OCI-LY1 (cell line): Measurements from ENCODE around the gene GPRIN1.

Experiments used
- H2AFZ ChIP-seq: fragments of 200-600 bp; sonication (generic), shearing (Covaris generic); 2 replicates; pipeline ENCODE4 v1.6.0; 2014; ENCODE audit warnings: antibody characterized with exemption, mild to moderate bottlenecking, low read length
- H3F3A ChIP-seq: fragments of 200-600 bp; sonication (generic), shearing (Covaris generic); 2 replicates; pipeline ENCODE4 v1.6.0; 2014; ENCODE audit warnings: mild to moderate bottlenecking, antibody characterized with exemption, low read length, moderate library complexity; ENCODE audit not compliant: insufficient read depth
- H3K27ac ChIP-seq: fragments of 200-600 bp; sonication (generic); 2 replicates; pipeline ENCODE4 v1.5.1; 2014; ENCODE audit warnings: low read length, mixed run types, mild to moderate bottlenecking, low read depth; ENCODE audit not compliant: poor library complexity, severe bottlenecking
- H3K27me3 ChIP-seq: fragments of 200-600 bp; sonication (generic); 2 replicates; pipeline ENCODE4 v1.6.0; 2014; ENCODE audit warnings: antibody characterized with exemption, mild to moderate bottlenecking, low read length, moderate library complexity; ENCODE audit not compliant: insufficient read depth
- H3K36me3 ChIP-seq: fragments of 200-600 bp; sonication (generic); 2 replicates; pipeline ENCODE4 v1.6.1; 2014; ENCODE audit warnings: mild to moderate bottlenecking, antibody characterized with exemption, low read length, moderate library complexity, mixed read lengths; ENCODE audit not compliant: insufficient read depth
- H3K4me1 ChIP-seq: fragments of 200-600 bp; sonication (generic); 2 replicates; pipeline ENCODE4 v1.5.1; 2014; ENCODE audit warnings: mild to moderate bottlenecking, low read length, moderate library complexity; ENCODE audit not compliant: insufficient read depth, severe bottlenecking
- H3K4me2 ChIP-seq: fragments of 200-600 bp; sonication (generic), shearing (Covaris generic); 2 replicates; pipeline ENCODE4 v1.6.1; 2014; ENCODE audit warnings: low read length
- H3K4me3 ChIP-seq: fragments of 200-600 bp; sonication (generic); 2 replicates; pipeline ENCODE4 v1.5.1; 2014; ENCODE audit warnings: low read length, low read depth, mild to moderate bottlenecking, mixed read lengths; ENCODE audit not compliant: poor library complexity, severe bottlenecking
- H3K79me2 ChIP-seq: fragments of 200-600 bp; shearing (Covaris generic); 2 replicates; pipeline ENCODE4 v1.6.1; 2016; ENCODE audit warnings: mixed run types, low read length, mixed read lengths; ENCODE audit not compliant: insufficient read depth
- H3K9ac ChIP-seq: fragments of 200-600 bp; sonication (generic), shearing (Covaris generic); 2 replicates; pipeline ENCODE4 v1.6.1; 2014; ENCODE audit warnings: mild to moderate bottlenecking, low read length, mixed read lengths
- H3K9me2 ChIP-seq: fragments of 200-600 bp; sonication (generic), shearing (Covaris generic); 2 replicates; pipeline ENCODE4 v1.6.1; 2014; ENCODE audit warnings: low read depth, mild to moderate bottlenecking, low read length, mixed read lengths
- H3K9me3 ChIP-seq: fragments of 200-600 bp; shearing (Covaris generic); 2 replicates; pipeline ENCODE4 v1.6.1; 2014; ENCODE audit warnings: low read length, mixed read lengths
- H4K20me1 ChIP-seq: fragments of 200-600 bp; sonication (generic), shearing (Covaris generic); 2 replicates; pipeline ENCODE4 v1.6.0; 2016; ENCODE audit warnings: mild to moderate bottlenecking, low read length; ENCODE audit not compliant: insufficient read depth
- EZH2 ChIP-seq: fragments of 200-600 bp; sonication (generic), shearing (Covaris generic); IDR thresholded peaks from 2 replicates; pipeline ENCODE4 v1.8.0; 2017; ENCODE audit warnings: borderline replicate concordance, mixed run types, mild to moderate bottlenecking, antibody characterized with exemption, low read length, moderate library complexity, mixed read lengths
- TF ChIP-seq, protein P1 (sequence below): fragments of 200-600 bp; sonication (generic), shearing (Covaris generic); IDR thresholded peaks from 2 replicates; pipeline ENCODE4 v1.5.1; 2017; ENCODE audit warnings: mild to moderate bottlenecking, antibody characterized with exemption, low read length, moderate library complexity, mixed read lengths

The GPRIN1 gene

GRCh38 chr5:176644878-176645670 lies 35.1 kb upstream of the GPRIN1 start:
- Histone ChIP-seq H4K20me1 (no peaks in the 10 kb centered on the region), H3K36me3 (no peaks in the 10 kb centered on the region), H3K4me1 (peaks cover 18% of the 10 kb centered on the region), H3K4me2 (no peak overlapping the region), H3K27me3 (peaks cover 4% of the 10 kb centered on the region; the same call in 1 of the 2 replicates), H2AFZ (no peak overlapping the region), H3K4me3 (no peak overlapping the region), H3K79me2 (no peaks in the 10 kb centered on the region), H3K9me2 (no peaks in the 10 kb centered on the region), H3K9me3 (no peaks in the 10 kb centered on the region), H3K9ac (no peak overlapping the region), H3K27ac (no peak overlapping the region), H3F3A (no peaks in the 10 kb centered on the region)
- no peak for TF ChIP-seq EZH2
- TF ChIP-seq, protein P1, sequence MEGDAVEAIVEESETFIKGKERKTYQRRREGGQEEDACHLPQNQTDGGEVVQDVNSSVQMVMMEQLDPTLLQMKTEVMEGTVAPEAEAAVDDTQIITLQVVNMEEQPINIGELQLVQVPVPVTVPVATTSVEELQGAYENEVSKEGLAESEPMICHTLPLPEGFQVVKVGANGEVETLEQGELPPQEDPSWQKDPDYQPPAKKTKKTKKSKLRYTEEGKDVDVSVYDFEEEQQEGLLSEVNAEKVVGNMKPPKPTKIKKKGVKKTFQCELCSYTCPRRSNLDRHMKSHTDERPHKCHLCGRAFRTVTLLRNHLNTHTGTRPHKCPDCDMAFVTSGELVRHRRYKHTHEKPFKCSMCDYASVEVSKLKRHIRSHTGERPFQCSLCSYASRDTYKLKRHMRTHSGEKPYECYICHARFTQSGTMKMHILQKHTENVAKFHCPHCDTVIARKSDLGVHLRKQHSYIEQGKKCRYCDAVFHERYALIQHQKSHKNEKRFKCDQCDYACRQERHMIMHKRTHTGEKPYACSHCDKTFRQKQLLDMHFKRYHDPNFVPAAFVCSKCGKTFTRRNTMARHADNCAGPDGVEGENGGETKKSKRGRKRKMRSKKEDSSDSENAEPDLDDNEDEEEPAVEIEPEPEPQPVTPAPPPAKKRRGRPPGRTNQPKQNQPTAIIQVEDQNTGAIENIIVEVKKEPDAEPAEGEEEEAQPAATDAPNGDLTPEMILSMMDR: no peak

- Histone ChIP-seq H3F3A (no peaks in the 10 kb centered on the region), H3K9ac (no peak overlapping the region), H3K4me3 (no peak overlapping the region), H3K27me3 (peaks cover 4% of the 10 kb centered on the region; the same call in 1 of the 2 replicates), H3K4me2 (no peak overlapping the region), H4K20me1 (no peaks in the 10 kb centered on the region), H3K36me3 (no peaks in the 10 kb centered on the region), H3K9me3 (no peaks in the 10 kb centered on the region), H3K27ac (no peak overlapping the region), H2AFZ (no peak overlapping the region), H3K79me2 (no peaks in the 10 kb centered on the region), H3K4me1 (peaks cover 18% of the 10 kb centered on the region), H3K9me2 (no peaks in the 10 kb centered on the region)
- TF ChIP-seq, protein P1: no peak
- TF ChIP-seq EZH2: no peak
These were observed 34.3 kb upstream of the GPRIN1 start for GRCh38 chr5:176644294-176644693.

DNA sequence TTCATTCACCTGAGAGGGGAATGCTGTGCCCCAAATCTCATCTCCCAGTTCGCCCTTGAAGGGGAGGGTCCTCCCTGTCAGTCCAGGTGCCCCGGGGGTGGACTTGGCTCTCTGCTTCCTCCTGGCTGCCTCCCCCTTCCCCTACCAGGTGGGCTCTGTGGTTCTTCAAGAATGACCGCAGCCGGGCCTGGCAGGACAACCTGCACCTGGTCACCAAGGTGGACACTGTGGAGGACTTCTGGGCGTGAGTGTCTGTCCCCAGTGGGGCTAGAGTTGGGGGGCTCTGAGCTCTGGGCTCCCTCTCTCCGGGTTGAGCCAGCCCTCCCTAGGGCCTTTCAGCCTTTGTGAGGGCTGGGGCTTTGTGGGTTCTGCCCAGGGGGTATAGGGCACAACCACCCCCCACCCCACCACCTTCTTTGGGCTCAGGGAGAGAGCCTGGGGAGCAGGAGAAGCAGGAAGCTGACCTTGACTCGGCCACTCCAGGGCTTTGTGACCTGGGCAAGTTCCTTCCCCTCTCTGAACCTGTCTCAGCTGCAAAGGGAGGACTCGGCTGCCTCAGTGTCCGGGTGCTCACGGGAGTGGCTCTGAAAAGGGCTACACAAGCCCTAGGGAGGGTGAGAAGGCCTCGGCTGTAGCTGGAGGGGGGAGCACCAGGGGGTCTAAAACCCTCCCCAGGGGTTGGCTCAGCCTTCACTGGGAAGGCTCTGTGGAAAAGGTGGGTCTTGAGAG lies 33.7 kb upstream of the GPRIN1 start:
- Histone ChIP-seq H3K9me3 (no peaks in the 10 kb centered on the region), H3K36me3 (no peaks in the 10 kb centered on the region), H3K9me2 (no peaks in the 10 kb centered on the region), H3K4me1 (peaks cover 18% of the 10 kb centered on the region), H2AFZ (no peak overlapping the region), H3K27me3 (peaks cover 4% of the 10 kb centered on the region; the same call in 1 of the 2 replicates), H3K4me2 (no peak overlapping the region), H3K79me2 (no peaks in the 10 kb centered on the region), H3F3A (no peaks in the 10 kb centered on the region), H3K4me3 (no peak overlapping the region), H3K27ac (no peak overlapping the region), H3K9ac (no peak overlapping the region), H4K20me1 (no peaks in the 10 kb centered on the region)
- TF ChIP-seq, protein P1: no peak
- no peak for TF ChIP-seq EZH2
